Keratinocyte (primary cell): Measurements from ENCODE around the gene ANO3. TPM values are rescaled to one million over a fixed set of nuclear protein-coding genes. Genes with fewer than 3 reads are reported as not detected.

ENCODE experiments used
- DNase-seq: peaks from one replicate; pipeline ENCODE4 v3.0.0-alpha.2; 2011; ENCODE audit warnings: low read depth, missing footprints, low spot score
- FAIRE-seq: peaks from 2 replicates; lab custom pipeline; 2011; peaks lifted over from hg19 to GRCh38; lab: Jason Lieb, UNC
- H2AFZ ChIP-seq: 2 replicates; pipeline ENCODE4 v1.6.0; 2012; ENCODE audit warnings: low read length, control low read depth, inconsistent platforms; ENCODE audit not compliant: control insufficient read depth
- H3K27ac ChIP-seq: 2 replicates; pipeline ENCODE4 v1.5.1; 2011; ENCODE audit warnings: low read length; ENCODE audit not compliant: control insufficient read depth, insufficient read depth
- H3K27me3 ChIP-seq: 3 replicates; pipeline ENCODE4 v1.6.0; 2011; ENCODE audit warnings: low read length; ENCODE audit not compliant: control insufficient read depth, insufficient read depth; ENCODE audit errors: extremely low read depth
- H3K36me3 ChIP-seq, 2 experiments: 2 replicates in 1 of 2; 3 replicates in 1 of 2; pipeline ENCODE4 v1.5.1; 2011; ENCODE audit warnings: low read length in 2 of 2, mild to moderate bottlenecking in 1 of 2; ENCODE audit not compliant: control insufficient read depth in 2 of 2, insufficient read depth in 2 of 2; ENCODE audit errors: extremely low read depth in 1 of 2
- H3K4me1 ChIP-seq: 3 replicates; pipeline ENCODE4 v1.5.1; 2011; ENCODE audit warnings: low read length; ENCODE audit not compliant: control insufficient read depth, insufficient read depth; ENCODE audit errors: extremely low read depth
- H3K4me2 ChIP-seq: 3 replicates; pipeline ENCODE4 v1.6.0; 2011; ENCODE audit warnings: low read depth, low read length; ENCODE audit not compliant: control insufficient read depth, insufficient read depth; ENCODE audit errors: extremely low read depth
- H3K4me3 ChIP-seq, 3 experiments: fragments of 200-600 bp in 1 of 3; sonication (generic) in 1 of 3; 2 replicates in 2 of 3; 3 replicates in 1 of 3; pipeline ENCODE4 v1.5.1; 2011 to 2016; ENCODE audit warnings: low read length in 3 of 3, mild to moderate bottlenecking in 3 of 3, control low read depth in 2 of 3, inconsistent platforms in 1 of 3, low read depth in 1 of 3, mixed read lengths in 1 of 3, mixed run types in 1 of 3, moderate library complexity in 1 of 3; ENCODE audit not compliant: control insufficient read depth in 2 of 3, insufficient read depth in 2 of 3; ENCODE audit errors: extremely low read depth in 1 of 3
- H3K79me2 ChIP-seq: 2 replicates; pipeline ENCODE4 v1.6.0; 2012; ENCODE audit warnings: low read length; ENCODE audit not compliant: control insufficient read depth, insufficient read depth
- H3K9ac ChIP-seq: 3 replicates; pipeline ENCODE4 v1.6.0; 2011; ENCODE audit warnings: low read length; ENCODE audit not compliant: control insufficient read depth, insufficient read depth; ENCODE audit errors: extremely low read depth
- H3K9me1 ChIP-seq: 3 replicates; pipeline ENCODE4 v1.6.0; 2011; ENCODE audit warnings: low read length; ENCODE audit not compliant: control insufficient read depth, insufficient read depth; ENCODE audit errors: extremely low read depth
- H3K9me3 ChIP-seq: 2 replicates; pipeline ENCODE4 v1.5.1; 2012; ENCODE audit warnings: low read depth, low read length; ENCODE audit not compliant: control insufficient read depth
- H4K20me1 ChIP-seq: 3 replicates; pipeline ENCODE4 v1.6.0; 2011; ENCODE audit warnings: low read length; ENCODE audit not compliant: control insufficient read depth, insufficient read depth; ENCODE audit errors: extremely low read depth
- EZH2 ChIP-seq: IDR thresholded peaks from one replicate; pipeline ENCODE4 v1.6.1; 2012; ENCODE audit warnings: inconsistent platforms, mild to moderate bottlenecking, low read length, moderate library complexity
- dilution Hi-C: fragments of 300-500 bp; cut with MboI; formaldehyde crosslinking; loops from one replicate; pipeline ENCODE4 v1.7.0; 2020; ENCODE audit warnings: low sequenced_read_pairs; ENCODE audit not compliant: extremely low pct_ligation_motif_present
- polyA plus RNA-seq, 5 experiments: library from polyadenylated mRNA; depleted of rRNA in 3 of 5; stranded (reverse) in 3 of 5; stranded (forward) in 1 of 5; unstranded in 1 of 5; fragments of >200 nt; gene quantifications; 1 replicate in 1 of 5; 2 replicates in 3 of 5; 3 replicates in 1 of 5; pipeline versions ENCODE4 v1.2.1 to v1.2.3, GENCODE V29; 2011 to 2012; ENCODE audit warnings: missing spikeins in 2 of 5, low read depth in 1 of 5, low replicate concordance in 1 of 5
- TF ChIP-seq, protein P1 (sequence below), 3 experiments: IDR thresholded peaks in 1 of 3; conservative IDR thresholded peaks in 1 of 3; optimal IDR thresholded peaks in 1 of 3; 2 replicates in 2 of 3; 3 replicates in 1 of 3; pipeline versions ENCODE3 to v1.5.1; 2011; ENCODE audit warnings: low read length in 3 of 3, mild to moderate bottlenecking in 3 of 3, moderate library complexity in 2 of 3, control low read depth in 1 of 3, inconsistent platforms in 1 of 3; ENCODE audit not compliant: insufficient read depth in 2 of 3; ENCODE audit errors: extremely low read depth in 1 of 3

Gene ANO3
- polyA plus RNA-seq, 1 donor (not counting 4 experiments of a cell fraction or from before 2014, with no cell fraction given), result 0.01 TPM

DNA sequence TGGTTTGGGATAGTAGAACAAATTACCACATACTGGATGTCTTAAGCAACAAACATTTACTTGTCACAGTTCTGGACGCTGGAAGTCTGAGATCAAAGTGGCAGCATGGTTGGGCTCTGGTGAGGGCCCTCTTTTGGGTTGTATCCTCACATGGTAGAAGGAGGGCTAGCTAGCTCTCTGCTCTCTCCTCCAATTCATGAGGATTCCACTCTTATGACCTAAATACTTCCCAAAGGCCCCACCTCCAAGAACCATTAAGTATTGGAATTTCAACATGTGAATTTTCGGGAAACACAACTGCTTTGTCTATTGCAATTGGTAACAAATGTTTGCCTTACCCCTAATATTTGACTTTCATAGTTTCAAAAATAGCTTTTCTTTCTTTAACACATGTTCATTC lies 187.5 kb downstream of the ANO3 start:
- Histone ChIP-seq H3K9me3 (no peaks in the 10 kb centered on the region), H3K4me3 (no peak overlapping the region), H3K36me3 (no peaks in the 10 kb centered on the region), H3K4me1 (no peaks in the 10 kb centered on the region), H2AFZ (no peak overlapping the region), H3K27ac (no peak overlapping the region), H3K79me2 (no peaks in the 10 kb centered on the region), H3K9ac (no peak overlapping the region), H3K4me2 (no peak overlapping the region), H3K27me3 (no peaks in the 10 kb centered on the region), H4K20me1 (no peaks in the 10 kb centered on the region), H3K9me1 (no peaks in the 10 kb centered on the region)
- no peak for DNase-seq
- dilution Hi-C loops, result no loop called here
- no peak for FAIRE-seq
- no peak for TF ChIP-seq EZH2
- TF ChIP-seq, protein P1, sequence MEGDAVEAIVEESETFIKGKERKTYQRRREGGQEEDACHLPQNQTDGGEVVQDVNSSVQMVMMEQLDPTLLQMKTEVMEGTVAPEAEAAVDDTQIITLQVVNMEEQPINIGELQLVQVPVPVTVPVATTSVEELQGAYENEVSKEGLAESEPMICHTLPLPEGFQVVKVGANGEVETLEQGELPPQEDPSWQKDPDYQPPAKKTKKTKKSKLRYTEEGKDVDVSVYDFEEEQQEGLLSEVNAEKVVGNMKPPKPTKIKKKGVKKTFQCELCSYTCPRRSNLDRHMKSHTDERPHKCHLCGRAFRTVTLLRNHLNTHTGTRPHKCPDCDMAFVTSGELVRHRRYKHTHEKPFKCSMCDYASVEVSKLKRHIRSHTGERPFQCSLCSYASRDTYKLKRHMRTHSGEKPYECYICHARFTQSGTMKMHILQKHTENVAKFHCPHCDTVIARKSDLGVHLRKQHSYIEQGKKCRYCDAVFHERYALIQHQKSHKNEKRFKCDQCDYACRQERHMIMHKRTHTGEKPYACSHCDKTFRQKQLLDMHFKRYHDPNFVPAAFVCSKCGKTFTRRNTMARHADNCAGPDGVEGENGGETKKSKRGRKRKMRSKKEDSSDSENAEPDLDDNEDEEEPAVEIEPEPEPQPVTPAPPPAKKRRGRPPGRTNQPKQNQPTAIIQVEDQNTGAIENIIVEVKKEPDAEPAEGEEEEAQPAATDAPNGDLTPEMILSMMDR (optimal IDR thresholded peaks at IDR 0.05 in 1 of 3, IDR thresholded peaks at IDR 0.05 in 1 of 3, conservative IDR thresholded peaks at IDR 0.05 in 1 of 3; ENCODE audit: extremely low read depth in 1 of 3, insufficient read depth in 2 of 3, low read length in 3 of 3), result no peak

DNA sequence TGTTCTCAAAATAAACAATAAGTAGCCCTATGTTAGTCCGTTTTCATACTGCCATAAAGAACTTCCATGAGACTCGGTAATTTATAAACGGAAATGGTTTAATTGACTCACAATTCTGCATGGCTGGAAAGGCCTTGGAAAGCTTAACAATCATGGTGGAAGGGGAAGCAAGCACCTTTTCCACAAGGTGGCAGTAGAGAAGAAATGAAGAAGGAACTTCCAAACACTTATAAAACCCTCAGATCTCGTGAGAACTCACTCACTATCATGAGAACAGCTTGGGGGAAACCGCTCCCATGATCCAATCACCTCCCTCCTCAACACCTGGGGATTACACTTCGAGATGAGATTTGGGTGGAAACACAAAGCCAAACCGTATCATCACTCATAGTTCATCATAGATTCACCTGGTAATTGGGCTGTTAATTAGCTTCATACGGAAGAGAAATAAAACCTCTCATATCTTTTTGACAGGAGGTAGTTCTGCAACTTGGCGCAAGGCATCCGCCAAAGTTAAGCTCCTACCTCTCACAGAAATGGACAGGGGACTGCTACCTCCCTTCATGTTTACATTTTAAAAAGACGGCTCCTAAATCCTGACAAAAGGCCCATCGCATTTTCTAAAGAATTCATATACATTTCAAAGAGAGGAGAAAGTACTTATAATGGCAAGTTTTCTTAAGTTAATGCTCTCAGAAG lies 191.1 kb downstream of the ANO3 start:
- Histone ChIP-seq H3K9ac (no peak overlapping the region), H3K4me3 (no peak overlapping the region), H3K4me1 (no peaks in the 10 kb centered on the region), H4K20me1 (no peaks in the 10 kb centered on the region), H3K36me3 (no peaks in the 10 kb centered on the region), H3K9me3 (no peaks in the 10 kb centered on the region), H2AFZ (peak overlapping the region; percentile 49), H3K4me2 (no peak overlapping the region), H3K27me3 (no peaks in the 10 kb centered on the region), H3K9me1 (no peaks in the 10 kb centered on the region), H3K79me2 (no peaks in the 10 kb centered on the region), H3K27ac (no peak overlapping the region)
- FAIRE-seq (peak; percentile 55), DNase-seq (no peak)
- TF ChIP-seq EZH2, result no peak
- TF ChIP-seq, protein P1 (optimal IDR thresholded peaks at IDR 0.05 in 1 of 3, IDR thresholded peaks at IDR 0.05 in 1 of 3, conservative IDR thresholded peaks at IDR 0.05 in 1 of 3; ENCODE audit: extremely low read depth in 1 of 3, insufficient read depth in 2 of 3, low read length in 3 of 3), result peak; percentile 35 to 42 (median 37)
- dilution Hi-C loops, result no loop called here
